Measurements from ENCODE around the gene LRCH3. TPM values are rescaled to one million over a fixed set of nuclear protein-coding genes. Genes with fewer than 3 reads are reported as not detected.

The LRCH3 gene
- polyA plus RNA-seq, 2 of the 4 experiments (the other 2 are of a cell fraction), result 14.2 to 44.6 TPM

DNA sequence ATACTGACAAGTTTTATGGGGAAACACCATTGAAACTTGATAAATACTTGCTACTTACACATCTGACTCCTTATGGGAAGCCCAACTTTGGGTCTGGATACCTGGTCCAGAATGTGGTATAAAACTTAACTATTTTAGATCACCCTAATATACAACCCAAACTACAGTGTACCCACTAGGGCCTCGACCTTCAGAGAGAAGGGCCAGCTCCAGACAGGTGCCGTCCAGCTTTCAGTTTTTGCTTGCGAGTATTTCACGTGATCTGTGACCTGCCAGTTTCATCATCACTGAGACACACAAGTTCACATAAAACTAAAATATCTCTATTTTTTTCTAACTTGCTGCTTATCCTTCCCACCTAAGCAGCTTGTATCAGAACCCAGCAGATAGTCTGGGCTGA, 99.6 kb downstream of the LRCH3 start:
- WGBS (ENCODE audit: missing lambda C conversion rate), result 81% methylated on average over 4 of the region's 4 CpGs
- Histone ChIP-seq H3K4me2 (no peak overlapping the region), H3K4me1 (no peaks in the 10 kb centered on the region), H3K27ac (no peak overlapping the region), H3K9me3 (no peaks in the 10 kb centered on the region), H3K4me3 (no peak overlapping the region)
- CTCF ChIA-PET, result interaction anchor here (3.1 to 4.4 kb wide), 2 partner anchors 15 to 52 kb away, joined by 7 to 16 read pairs; no protein-coding TSS in a partner anchor
- FAIRE-seq, result no peak
- POLR2A ChIA-PET, result no interaction called here
- DNase-seq (ENCODE audit: low read depth in 1 of 2, low spot score in 1 of 2), result no peak
- no peak for ATAC-seq
- TF ChIP-seq EP300 (IDR thresholded peaks at IDR 0.05), result no peak
- no peak for TF ChIP-seq CHD2 (IDR thresholded peaks at IDR 0.05; ENCODE audit: low read length, partially characterized antibody)
- TF ChIP-seq, protein P1, sequence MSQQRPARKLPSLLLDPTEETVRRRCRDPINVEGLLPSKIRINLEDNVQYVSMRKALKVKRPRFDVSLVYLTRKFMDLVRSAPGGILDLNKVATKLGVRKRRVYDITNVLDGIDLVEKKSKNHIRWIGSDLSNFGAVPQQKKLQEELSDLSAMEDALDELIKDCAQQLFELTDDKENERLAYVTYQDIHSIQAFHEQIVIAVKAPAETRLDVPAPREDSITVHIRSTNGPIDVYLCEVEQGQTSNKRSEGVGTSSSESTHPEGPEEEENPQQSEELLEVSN (IDR thresholded peaks at IDR 0.05; ENCODE audit: borderline replicate concordance, low read depth), result no peak
- TF ChIP-seq, protein P2, sequence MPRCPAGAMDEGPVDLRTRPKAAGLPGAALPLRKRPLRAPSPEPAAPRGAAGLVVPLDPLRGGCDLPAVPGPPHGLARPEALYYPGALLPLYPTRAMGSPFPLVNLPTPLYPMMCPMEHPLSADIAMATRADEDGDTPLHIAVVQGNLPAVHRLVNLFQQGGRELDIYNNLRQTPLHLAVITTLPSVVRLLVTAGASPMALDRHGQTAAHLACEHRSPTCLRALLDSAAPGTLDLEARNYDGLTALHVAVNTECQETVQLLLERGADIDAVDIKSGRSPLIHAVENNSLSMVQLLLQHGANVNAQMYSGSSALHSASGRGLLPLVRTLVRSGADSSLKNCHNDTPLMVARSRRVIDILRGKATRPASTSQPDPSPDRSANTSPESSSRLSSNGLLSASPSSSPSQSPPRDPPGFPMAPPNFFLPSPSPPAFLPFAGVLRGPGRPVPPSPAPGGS (IDR thresholded peaks at IDR 0.05), result no peak
- TF ChIP-seq NR3C1 (IDR thresholded peaks at IDR 0.05), result no peak
- no peak for TF ChIP-seq FOXS1 (CRISPR knock-in tag; IDR thresholded peaks at IDR 0.05)
- TF ChIP-seq JUN (IDR thresholded peaks at IDR 0.05), result no peak
- no peak for TF ChIP-seq FOSL2 (IDR thresholded peaks at IDR 0.05)
- no peak for TF ChIP-seq FOSL2 (CRISPR knock-in tag; IDR thresholded peaks at IDR 0.05)
- TF ChIP-seq ZFP36 (IDR thresholded peaks at IDR 0.05; ENCODE audit: borderline replicate concordance, partially characterized antibody), result no peak
- TF ChIP-seq HDAC2 (IDR thresholded peaks at IDR 0.05), result no peak
- TF ChIP-seq, protein P3, sequence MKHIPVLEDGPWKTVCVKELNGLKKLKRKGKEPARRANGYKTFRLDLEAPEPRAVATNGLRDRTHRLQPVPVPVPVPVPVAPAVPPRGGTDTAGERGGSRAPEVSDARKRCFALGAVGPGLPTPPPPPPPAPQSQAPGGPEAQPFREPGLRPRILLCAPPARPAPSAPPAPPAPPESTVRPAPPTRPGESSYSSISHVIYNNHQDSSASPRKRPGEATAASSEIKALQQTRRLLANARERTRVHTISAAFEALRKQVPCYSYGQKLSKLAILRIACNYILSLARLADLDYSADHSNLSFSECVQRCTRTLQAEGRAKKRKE (CRISPR knock-in tag; IDR thresholded peaks at IDR 0.05; ENCODE audit: low read depth), result no peak

DNA sequence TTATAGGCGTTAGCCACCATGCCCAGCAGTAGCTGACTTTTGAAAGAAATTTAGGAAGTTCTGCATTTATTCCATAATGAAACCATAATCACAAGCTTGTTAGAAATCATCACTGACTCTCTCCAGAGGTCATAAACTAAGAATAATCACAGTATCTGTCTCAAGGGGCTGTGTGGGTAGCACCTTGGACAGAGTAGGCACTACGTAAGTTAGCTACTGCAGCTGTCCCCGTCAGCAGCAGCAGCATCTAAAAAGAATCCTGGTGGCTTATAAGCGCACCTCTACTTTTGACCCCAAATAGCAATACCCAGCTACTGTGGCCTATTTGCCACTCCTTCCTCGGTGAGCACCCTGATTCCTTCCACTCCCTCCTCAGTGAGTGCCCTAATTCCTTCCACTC, 101.1 kb downstream of the LRCH3 start:
- CTCF ChIA-PET, result interaction anchor here (0.5 to 4.4 kb wide), 2 partner anchors 13 to 26 kb away, joined by 5 to 16 read pairs; no protein-coding TSS in a partner anchor
- Histone ChIP-seq H3K9me3 (no peaks in the 10 kb centered on the region), H3K4me1 (no peaks in the 10 kb centered on the region), H3K4me3 (no peak overlapping the region), H3K27ac (no peak overlapping the region), H3K4me2 (no peak overlapping the region)
- ATAC-seq (no peak), DNase-seq (ENCODE audit: low read depth in 1 of 2, low spot score in 1 of 2) (no peak), FAIRE-seq (no peak)
- POLR2A ChIA-PET, result no interaction called here
- 90% methylated on average over 5 of the region's 5 CpGs for WGBS (ENCODE audit: missing lambda C conversion rate)
- TF ChIP-seq PHF8 (IDR thresholded peaks at IDR 0.05; ENCODE audit: borderline replicate concordance, low read depth) (no peak), RAD21 (conservative IDR thresholded peaks at IDR 0.05 in 1 of 2, IDR thresholded peaks at IDR 0.05 in 1 of 2) (no peak), MYC (IDR thresholded peaks at IDR 0.05; ENCODE audit: borderline replicate concordance, low read length) (no peak), HEYL (CRISPR knock-in tag; IDR thresholded peaks at IDR 0.05) (no peak), CHD4 (IDR thresholded peaks at IDR 0.05; ENCODE audit: borderline replicate concordance) (no peak), SMC3 (IDR thresholded peaks at IDR 0.05) (no peak)
- TF ChIP-seq, protein P3 (CRISPR knock-in tag; IDR thresholded peaks at IDR 0.05; ENCODE audit: low read depth), result no peak
- TF ChIP-seq, protein P4, sequence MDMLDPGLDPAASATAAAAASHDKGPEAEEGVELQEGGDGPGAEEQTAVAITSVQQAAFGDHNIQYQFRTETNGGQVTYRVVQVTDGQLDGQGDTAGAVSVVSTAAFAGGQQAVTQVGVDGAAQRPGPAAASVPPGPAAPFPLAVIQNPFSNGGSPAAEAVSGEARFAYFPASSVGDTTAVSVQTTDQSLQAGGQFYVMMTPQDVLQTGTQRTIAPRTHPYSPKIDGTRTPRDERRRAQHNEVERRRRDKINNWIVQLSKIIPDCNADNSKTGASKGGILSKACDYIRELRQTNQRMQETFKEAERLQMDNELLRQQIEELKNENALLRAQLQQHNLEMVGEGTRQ (IDR thresholded peaks at IDR 0.05), result no peak
- TF ChIP-seq, protein P5, sequence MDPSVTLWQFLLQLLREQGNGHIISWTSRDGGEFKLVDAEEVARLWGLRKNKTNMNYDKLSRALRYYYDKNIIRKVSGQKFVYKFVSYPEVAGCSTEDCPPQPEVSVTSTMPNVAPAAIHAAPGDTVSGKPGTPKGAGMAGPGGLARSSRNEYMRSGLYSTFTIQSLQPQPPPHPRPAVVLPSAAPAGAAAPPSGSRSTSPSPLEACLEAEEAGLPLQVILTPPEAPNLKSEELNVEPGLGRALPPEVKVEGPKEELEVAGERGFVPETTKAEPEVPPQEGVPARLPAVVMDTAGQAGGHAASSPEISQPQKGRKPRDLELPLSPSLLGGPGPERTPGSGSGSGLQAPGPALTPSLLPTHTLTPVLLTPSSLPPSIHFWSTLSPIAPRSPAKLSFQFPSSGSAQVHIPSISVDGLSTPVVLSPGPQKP (IDR thresholded peaks at IDR 0.05; ENCODE audit: low read depth, low read length), result no peak

Data from A549 (cell line).